Measurements from ENCODE around the gene CDK8. TPM values are rescaled to one million over a fixed set of nuclear protein-coding genes. Genes with fewer than 3 reads are reported as not detected.

CDK8 gene
- total and polyA plus RNA-seq, 2 donors (not counting 3 experiments of a cell fraction or from before 2014, with no cell fraction given): 12.2 to 13.3 TPM

GRCh38 chr13:26411206-26411605, 157.3 kb downstream of the CDK8 start:
- intact Hi-C loops (cut with micrococcal nuclease) (no loop called here), dilution Hi-C loops (cut with MboI; ENCODE audit: extremely low pct_ligation_motif_present, low sequenced_read_pairs) (no loop called here)
- Histone ChIP-seq H3K27me3 (ENCODE audit: control insufficient read depth in 2 of 2, insufficient read depth in 2 of 2, low read length in 2 of 2) (no peaks in the 10 kb centered on the region), H3K9me1 (replicated peaks; ENCODE audit: control insufficient read depth, extremely low read depth, insufficient read depth, low read length) (no peaks in the 10 kb centered on the region), H3K79me2 (ENCODE audit: control insufficient read depth, insufficient read depth, low read length) (no peaks in the 10 kb centered on the region), H3K27ac (ENCODE audit: insufficient read depth, low read depth, low read length) (no peak overlapping the region), H3K36me3 (ENCODE audit: control insufficient read depth in 2 of 2, extremely low read depth in 1 of 2, insufficient read depth in 2 of 2, low read length in 2 of 2) (no peaks in the 10 kb centered on the region), H2AFZ (ENCODE audit: low read depth, low read length) (no peak overlapping the region), H3K4me1 (ENCODE audit: control insufficient read depth, extremely low read depth, insufficient read depth, low read length) (peaks cover 11% of the 10 kb centered on the region), H3K9me3 (replicated peaks; ENCODE audit: control insufficient read depth, insufficient read depth, low read length) (no peaks in the 10 kb centered on the region), H3K4me2 (ENCODE audit: insufficient read depth, low read length) (no peak overlapping the region), H3K4me3 (replicated peaks in 1 of 3; ENCODE audit: insufficient read depth in 1 of 3, low read depth in 1 of 3, low read length in 3 of 3) (no peak overlapping the region), H3K9ac (replicated peaks; ENCODE audit: extremely low read depth, insufficient read depth, low read length) (no peak overlapping the region), H4K20me1 (replicated peaks; ENCODE audit: control insufficient read depth, extremely low read depth, insufficient read depth, low read length) (no peaks in the 10 kb centered on the region)
- POLR2A ChIA-PET: interaction anchor here (0.7 kb wide), 1 partner anchor 189 kb away, joined by 5 read pairs; the partner anchor contains the start of gene RNF6
- BruUV-seq (replicated peaks): no TSS peak
- FAIRE-seq (no peak), DNase-seq (ENCODE audit: low read depth, low spot score) (no peak)
- CTCF ChIA-PET: interaction anchor here (0.9 to 1.4 kb wide), 2 partner anchors 92 to 287 kb away, joined by 3 to 9 read pairs; no protein-coding TSS in a partner anchor
- TF ChIP-seq POLR2A (IDR thresholded peaks at IDR 0.05; ENCODE audit: low read depth, low read length): no peak
- TF ChIP-seq EZH2 (IDR thresholded peaks at IDR 0.05; ENCODE audit: borderline replicate concordance, low read depth, low read length, severe bottlenecking): no peak
- TF ChIP-seq GATA2 (IDR thresholded peaks at IDR 0.05; ENCODE audit: insufficient read depth, insufficient read length, low read depth, low read length): no peak
- no peak for TF ChIP-seq CTCF (IDR thresholded peaks at IDR 0.05; ENCODE audit: extremely low read depth in 1 of 2, insufficient read depth in 1 of 2, low read depth in 1 of 2, low read length in 2 of 2)
- no peak for TF ChIP-seq FOS (IDR thresholded peaks at IDR 0.05; ENCODE audit: borderline replicate concordance, insufficient read depth, low read length)
- TF ChIP-seq POLR2AphosphoS5 (IDR thresholded peaks at IDR 0.05; ENCODE audit: insufficient read depth, low read depth, low read length): no peak
- TF ChIP-seq MAX (IDR thresholded peaks at IDR 0.05; ENCODE audit: insufficient read depth, insufficient read length): no peak
- no peak for TF ChIP-seq JUN (IDR thresholded peaks at IDR 0.05; ENCODE audit: borderline replicate concordance, insufficient read depth, insufficient read length, low read depth)
